HG02870 (cell line): ENCODE measurements around the gene PTPRN2.

Experiments
- ATAC-seq: cut with Tn5 transposase; IDR thresholded peaks from one replicate; pipeline ENCODE4 v1.9.1; 2021; ENCODE audit warnings: mild to moderate bottlenecking, moderate library complexity; ENCODE audit not compliant: unreplicated experiment

Gene PTPRN2

DNA sequence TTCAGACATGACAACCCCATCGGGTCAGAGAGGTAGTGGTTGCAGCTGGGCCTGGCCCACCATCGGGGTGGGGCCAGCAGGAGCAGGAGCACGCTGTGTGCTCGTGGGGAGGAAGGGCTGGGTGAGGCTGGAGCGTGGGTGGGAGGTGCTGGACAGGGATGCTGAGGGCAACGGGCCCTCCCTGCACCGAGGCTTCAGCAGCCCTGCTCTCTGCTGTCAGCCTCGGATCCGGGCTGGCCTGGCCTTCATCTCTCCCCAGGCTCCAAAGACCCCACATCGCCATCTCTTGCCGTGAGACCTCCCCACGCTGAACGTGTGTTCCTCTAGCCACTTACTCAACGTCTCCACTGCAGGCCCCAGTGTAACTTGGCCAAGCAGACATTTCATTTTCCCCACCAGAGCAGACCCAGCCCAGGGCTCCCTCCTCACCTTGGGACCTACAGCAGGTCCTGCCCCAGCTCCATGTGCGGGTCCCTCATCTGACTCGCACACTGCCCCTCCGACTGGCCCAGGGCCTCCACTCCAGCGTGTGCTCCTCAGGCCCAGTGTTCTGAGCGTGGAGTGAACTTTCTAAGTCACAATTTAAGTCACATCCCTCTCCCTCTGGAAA is 788.4 kb downstream of the PTPRN2 start:
- no peak for ATAC-seq

DNA sequence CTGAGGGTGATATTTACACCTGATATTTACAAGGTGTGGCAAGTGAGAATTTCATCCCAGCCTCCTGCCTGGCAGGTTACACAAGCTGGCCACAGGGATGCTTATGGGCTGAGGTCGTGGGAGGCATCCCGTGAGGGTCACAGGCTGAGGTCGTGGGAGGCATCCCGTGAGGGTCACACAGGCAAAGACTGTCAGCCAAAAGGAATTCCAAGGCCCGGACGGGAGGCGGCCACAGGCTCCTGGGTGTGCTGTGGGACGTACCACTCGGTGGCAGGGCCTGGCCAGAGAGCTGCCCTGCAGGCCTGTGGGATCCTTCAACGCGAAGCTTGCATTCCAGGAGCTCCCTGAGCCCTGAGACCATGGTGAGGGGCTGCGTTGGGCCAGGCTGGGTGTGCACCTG is 790.3 kb downstream of the PTPRN2 start:
- no peak for ATAC-seq

DNA sequence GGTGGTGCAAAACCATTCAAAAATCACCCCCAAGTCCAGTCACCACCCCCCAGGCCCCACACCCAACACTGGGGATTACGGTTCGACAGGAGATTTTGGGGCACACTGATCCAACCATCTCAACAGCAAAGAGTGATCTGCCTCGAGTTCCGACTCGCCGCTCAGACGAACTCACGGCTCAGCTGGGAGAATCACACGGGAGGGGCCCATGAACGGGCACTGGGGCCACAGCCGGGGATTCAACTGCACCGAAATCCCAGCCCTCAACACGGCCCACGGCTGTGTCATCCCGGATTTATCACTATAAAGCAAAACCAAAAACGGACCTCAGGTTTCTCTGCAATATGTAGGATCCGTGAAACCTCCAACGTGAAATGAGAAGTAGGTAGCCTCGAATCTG is 790.8 kb downstream of the PTPRN2 start:
- no peak for ATAC-seq

DNA sequence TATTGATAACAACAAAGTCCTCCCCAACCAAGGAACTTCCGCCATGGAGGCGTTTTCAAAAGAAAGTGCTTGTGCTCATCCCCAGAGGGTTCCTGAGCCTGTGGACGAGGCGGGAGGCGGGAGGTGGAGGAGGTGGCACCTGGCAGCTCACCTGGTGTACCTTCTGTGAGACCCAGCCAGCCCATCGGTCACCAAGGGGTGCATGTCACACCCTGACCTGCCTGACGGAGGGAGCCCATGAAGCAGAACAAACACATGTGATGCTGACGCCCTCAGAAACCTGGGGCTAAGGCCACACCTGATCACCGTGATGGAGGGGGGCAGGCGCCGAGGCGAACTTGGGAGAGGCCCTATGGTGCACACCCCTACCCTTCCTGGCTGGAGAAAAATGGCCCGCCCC is 792.0 kb downstream of the PTPRN2 start:
- no peak for ATAC-seq

DNA sequence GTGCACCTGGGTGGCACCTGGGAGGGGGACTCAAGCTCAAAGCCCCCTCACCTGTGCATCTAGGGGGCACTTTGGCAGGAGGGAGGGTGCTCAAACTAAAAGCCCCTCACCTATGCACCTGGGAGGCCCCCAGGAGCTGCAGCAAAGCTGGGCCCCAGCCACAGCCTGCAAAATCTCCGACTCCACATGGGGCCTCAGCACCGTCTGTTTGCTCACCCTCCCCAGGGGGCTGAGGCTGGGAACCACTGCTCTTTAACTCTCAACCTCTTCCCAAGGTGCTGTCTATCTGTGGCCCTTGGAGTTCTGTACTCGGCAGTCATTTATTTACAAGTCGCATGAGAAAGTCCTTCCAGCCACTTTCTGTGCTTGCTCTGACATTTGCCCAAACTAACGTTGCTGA is 792.4 kb downstream of the PTPRN2 start:
- ATAC-seq, result no peak

DNA sequence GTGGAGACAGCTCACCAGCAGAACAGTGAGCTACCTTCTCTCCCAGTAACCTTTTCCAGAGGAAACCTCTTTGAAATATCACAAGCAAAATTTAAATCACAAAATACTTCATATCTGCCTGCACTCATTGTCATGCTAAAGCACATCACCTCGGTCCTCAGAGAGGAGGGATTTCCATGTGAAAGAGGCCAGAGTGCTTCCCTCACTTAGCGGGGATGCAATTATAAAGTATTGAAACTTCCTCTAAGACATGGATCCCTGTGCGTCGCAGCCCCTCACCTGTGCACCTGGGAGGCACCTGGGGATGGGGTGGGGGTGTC is 792.9 kb downstream of the PTPRN2 start:
- no peak for ATAC-seq

DNA sequence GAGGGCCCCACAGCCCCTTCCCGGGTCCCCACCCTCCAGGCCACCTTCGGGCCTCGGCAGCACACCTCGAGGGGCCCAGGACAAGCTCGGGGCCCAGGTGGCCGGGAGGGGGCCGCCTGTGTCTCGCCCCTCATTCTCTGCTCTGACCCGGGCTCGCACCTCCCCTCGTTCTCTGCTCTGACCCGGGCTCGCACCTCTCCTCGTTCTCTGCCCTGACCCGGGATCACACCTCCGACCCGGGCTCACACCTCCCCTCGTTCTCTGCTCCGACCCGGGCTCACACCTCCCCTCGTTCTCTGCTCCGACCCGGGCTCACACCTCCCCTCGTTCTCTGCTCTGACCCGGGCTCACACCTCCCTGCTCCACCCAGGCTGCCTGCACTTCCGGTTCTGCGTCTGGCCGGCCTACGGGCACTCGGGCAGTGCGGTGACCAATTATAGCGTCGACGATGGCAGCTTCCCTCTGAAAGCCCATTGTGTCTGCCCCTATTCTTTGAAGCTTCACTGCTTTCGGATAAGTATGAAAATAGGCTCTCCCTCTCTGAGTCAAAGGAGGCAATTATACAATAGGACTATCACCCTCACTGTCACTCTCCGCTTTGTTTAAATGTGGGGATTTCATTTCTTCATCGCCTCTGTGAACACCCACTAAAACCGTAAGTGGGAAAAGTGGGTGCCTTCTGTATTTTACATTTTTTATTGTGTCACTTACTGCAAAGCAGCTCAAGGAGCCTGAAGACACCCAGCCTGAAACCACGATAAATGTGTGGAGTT is 793.5 kb downstream of the PTPRN2 start:
- no peak for ATAC-seq

DNA sequence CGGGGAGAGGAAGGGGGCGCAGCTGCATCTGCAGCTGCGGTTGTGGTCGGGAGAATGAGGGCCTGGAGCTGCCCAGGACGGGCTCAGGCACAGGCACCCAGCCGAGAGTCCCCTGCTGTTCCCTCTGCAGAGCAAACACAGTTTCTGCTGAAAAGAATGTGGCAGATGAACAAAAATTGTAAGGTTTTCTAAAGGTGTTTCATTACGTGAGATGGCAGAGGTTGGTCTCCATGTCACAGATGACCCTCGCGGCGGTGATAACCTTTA is 794.6 kb downstream of the PTPRN2 start:
- no peak for ATAC-seq

DNA sequence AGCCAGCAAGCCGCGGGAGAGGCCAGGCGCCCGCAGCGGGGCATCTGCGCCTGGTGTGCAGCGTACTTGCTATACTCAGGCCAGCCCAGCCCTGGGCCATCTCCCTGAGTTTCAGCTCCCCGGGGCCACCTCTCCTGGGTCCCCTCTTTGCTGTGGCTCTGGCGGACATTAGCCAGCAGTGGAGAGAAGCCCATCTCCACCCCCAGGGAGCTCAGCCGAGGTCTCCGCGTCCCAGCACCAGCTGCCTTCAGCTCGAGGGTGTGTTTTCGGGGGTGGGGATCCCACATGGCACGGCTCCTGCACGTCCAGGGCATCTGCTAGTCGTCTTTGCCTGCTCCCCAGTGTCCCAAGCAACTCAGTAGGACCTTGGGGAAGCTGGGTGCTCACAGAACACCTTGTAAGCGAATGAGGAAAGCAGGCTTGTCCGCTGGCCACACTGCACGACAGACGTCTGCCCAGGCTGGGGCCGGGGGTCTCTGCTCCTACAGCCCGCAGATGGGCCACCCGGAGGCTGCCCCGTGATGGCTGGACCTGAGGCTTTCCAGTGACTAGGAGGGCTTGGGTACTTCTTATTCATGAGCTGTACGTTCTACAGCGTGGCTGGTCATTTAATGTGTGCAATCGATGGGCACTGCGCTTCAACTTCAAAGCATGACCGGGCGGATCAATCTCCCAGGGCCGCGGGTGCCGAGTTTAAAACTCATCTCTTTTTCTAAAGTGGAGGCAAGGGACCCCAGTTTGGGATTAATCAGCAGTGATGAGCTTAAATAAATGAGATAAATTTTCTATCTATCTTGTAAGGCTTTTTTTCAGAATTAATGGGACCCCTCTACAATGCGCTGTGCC is 795.2 kb downstream of the PTPRN2 start:
- ATAC-seq, result no peak

DNA sequence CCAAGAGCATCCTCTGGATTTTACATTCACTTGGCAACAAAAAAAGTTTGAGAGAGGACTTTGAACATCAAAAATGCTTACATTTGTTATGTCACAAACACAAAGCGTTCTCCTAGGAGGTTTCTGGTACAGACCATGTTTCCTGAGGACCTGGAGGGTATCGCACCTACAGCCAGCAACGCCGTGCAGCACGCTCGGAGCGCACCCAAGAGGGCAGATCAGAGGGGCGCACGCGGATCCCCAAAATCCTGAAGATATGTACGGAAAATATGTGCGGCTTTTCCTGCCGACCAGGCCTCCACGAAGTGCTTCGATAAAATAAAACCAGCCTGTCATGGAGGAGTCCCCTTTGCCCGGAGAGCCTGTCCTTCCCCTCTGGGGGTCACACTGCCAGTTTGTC is 796.0 kb downstream of the PTPRN2 start:
- no peak for ATAC-seq

DNA sequence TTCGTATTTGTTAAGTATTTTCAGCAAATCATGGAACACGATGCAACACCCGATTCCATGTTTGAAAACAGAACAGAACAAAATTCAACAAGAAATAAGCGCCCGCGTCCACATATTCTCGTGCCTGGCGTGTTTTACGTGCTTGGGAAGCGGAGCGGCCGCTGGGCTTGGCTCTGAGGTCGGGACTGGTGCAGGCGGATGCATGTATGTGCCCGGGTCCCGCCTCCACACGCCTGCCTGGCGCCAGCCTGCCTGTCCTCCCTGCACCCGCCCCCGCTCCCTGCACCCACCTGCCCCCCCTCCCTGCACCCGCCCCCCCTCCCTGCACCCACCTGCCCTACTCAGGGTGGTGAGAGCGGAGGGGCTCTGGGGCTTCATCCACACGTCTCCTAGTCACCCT is 796.4 kb downstream of the PTPRN2 start:
- no peak for ATAC-seq

DNA sequence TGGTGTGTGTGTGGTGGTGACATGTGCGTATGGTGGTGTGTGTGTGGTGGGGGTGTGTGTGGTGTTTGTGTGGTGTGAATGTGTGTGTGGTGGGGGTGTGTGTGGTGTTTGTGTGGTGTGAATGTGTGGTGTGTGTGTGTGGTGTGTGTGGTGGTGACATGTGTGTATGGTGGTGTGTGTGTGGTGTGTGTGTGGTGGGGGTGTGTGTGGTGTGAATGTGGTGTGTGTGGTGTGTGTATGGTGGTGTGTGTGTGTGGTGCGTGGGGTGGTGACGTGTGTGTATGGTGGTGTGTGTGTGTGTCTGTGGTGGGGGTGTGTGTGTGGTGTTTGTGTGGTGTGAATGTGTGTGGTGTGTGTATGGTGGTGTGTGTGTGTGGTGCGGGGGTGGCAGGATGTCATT is 797.7 kb downstream of the PTPRN2 start:
- ATAC-seq, result no peak

DNA sequence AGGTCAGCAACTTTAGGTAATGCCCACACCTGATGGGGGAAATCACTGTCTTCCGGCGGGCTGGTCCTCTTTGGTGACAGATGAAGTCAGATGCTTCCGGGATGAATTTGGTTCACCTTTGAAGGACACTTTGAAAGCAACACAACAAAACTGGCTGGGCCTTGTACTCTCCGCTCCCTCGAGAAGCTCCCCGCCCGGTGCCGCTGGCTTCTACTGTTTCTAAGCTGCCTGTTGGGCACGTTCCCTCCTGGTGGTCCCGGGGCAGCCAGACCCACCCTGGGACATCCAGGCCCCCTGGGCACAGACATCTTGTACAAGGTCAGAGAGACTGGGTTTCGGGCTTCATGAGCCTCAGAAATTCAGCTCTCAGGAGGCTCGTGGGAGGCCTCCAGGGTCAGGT is 798.5 kb downstream of the PTPRN2 start:
- ATAC-seq, result no peak

DNA sequence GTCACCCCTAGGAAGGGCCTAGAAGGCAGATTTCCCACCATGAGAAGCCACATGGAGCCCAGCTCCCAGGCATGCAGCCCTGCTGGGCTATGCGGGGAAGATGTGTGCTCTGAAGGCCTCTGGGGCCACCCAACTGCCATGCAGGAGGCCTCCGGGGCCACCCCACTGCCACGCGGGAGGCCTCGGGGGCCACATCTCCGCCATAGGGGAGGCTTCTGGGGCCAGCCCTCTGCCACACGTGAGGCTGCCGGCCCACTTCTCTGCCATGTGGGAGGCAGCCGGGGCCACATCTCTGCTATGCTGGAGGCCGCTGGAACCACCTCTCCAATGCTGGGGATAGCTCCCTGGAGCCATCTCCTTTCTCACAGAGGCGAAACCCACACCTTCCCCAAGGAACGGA is 799.0 kb downstream of the PTPRN2 start:
- ATAC-seq, result no peak

DNA sequence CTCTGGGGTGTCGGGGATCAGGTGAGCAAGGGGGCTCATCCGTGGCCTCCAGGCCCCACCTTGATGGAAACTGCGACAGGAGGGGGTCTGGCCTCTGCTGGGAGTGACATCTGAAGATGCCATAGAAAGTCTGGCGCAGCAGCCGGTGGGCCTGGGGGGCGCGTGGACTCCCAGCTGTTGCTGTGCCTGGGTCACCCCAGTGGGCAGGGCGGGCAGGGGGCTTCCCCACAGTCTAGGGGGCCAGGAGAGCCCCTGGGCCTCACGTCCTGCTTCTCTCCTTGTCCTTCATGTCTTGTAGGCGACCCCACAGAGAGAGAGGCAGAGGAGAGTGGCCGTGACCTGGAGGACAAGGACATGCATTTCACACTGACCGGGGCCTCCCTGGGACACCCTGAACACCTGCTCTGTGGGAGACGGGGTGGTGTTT is 800.3 kb downstream of the PTPRN2 start:
- no peak for ATAC-seq

DNA sequence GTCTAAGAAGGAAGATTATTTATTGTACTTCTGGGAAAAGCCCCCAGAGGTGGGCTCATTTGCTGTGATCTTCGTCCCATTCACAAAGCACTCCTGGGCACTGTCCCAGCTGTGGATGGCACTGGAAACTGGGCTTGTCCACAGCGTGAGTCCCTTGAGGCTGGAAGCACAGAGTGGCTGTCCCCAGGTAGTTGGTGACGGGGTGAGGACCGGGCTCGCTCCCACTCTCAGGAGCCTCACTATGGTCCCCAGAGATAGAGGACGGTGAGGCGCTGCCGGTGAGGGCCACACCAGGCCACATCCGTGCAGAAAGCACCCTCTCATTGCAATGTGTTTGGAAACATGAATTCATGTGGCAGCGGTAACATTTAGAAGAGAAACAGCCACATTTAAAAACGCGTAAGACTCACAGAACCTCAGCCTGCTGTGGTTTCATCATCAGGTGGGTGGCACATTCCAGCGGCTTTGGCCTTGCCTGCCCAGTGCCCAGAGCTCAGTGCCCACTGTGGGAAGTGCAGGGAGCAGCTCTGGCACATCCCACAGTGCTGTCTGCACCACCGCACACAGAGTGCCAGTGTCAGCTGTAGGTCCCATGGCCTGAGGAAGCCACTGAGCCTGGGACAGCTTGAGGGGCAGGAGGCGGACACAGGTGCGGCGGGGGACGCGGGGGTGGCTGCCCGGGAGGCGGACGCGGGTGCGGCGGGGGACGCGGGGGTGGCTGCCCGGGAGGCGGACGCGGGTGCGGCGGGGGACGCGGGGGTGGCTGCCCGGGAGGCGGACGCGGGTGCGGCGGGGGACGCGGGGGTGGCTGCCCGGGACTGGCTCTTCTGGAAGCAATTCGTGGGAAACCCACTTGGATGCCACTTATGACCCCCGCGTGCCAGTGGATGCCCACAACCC is 801.0 kb downstream of the PTPRN2 start:
- ATAC-seq, result no peak

DNA sequence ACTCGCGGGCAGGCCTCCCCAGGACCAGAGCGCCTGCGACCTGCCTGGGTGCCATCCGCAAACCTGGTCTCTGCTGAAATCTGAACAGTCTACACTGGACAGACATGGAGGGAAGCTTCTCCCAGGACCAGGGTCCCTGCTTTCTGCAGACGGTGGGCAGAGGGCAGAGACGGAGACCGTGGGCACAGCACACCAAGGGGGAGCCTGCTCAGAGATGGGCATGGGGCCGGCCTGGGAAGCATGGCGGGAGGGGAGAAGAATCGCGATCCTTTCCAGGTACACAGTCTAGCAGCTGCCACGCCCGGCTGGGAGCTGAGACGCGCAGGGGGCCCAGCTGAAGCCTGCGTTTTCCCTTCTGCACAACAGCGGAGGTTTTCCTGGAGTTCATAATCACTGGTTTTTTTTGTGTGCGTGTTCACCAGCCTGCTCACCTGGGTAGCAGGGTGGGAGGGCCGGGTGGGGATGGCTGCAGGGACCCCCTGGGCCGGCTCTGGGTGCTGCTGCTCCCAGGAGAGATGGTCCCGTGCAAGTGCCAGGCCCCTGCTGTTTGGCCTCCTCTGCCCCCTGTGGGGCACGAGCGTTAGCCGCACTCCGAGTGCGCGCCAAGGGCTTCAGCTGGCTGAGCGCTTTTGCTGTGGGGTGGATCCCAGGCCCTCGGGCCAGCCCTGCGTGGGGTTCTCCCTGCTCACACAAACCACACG is 802.0 kb downstream of the PTPRN2 start:
- ATAC-seq, result no peak

DNA sequence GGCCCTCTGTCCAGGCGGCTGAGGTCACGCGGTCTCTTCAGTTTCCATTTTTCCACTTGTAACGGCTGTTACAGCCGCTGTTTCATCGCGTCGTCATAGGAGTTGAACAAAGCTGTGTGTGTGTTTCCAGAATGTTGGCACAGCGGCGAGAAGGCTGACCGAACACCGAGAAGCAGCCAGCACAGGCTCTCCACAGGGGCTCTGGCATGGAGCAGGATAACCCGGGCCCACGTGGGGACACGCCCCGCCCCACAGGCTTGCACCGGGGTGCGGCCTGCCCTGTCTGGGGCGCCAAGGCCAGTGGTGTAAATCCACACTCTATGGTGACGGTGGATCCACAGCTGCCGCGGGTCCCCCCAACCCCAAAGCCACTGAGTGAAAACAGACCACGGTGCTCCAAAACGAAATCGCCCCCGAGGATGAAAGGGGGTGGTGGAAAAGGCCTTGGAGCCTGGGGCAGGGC is 802.6 kb downstream of the PTPRN2 start:
- no peak for ATAC-seq

DNA sequence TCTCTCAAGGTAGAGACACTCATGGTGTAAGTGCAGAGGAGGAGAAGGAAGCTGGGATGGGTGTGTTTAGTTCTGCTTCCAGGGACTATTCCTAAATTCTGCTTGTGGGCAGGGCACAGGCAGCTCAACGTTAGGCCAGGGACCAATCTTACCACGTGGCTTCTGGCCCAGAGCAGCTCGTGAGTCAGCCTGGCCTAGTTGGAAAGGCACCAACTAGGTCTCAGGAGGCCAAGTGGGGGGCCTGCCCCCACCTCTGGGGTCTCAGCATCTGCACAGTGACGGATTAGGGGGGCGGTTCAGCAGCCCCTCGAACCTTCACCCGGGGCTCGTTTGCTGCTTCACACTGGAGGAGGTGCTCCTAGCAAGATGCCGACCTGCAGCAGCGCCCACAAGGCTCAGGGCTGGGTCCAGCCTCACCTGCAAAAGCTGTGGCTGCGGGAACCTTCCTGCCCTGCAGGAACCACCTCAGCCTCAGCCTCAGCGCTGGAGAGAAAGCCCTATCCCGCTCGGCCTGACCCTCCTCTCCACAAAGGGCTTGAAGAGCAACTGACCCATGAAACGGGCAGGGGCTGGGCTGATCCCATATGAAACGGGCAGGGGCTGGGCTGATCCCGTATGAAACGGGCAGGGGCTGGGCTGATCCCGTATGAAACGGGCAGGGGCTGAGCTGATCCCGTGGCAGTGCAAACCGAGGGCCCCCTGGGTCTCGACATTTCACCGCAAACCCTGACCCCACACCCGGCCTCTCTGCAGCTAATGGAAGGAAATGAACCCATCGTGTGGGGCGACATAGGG is 803.4 kb downstream of the PTPRN2 start:
- no peak for ATAC-seq

DNA sequence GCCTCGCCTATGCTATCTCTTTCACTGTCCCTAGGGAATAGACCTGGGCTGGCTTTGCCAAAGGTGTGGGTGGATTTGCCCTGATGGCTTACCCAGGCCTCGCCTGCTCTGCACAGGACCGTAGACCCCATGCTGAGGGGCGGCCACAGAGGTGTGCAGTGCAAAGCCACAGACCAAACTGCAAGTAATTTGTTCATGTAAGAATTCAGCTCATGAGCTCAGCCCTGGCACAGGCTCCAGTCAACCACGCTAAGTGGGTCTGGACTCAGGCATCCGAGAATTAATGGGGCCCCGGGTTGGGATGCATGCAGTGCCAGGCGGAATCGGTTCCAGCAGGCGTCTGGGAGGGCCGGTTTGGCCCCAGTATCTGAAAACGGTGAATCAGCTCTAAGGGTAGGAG is 805.6 kb downstream of the PTPRN2 start:
- ATAC-seq, result no peak
